HEK293 (cell line): ENCODE data around the gene BCOR.

Experiments
- CTCF ChIA-PET: fragments of 350-600 bp; formaldehyde crosslinking; extraction: SDS; loops from one replicate; lab custom pipeline; 2021; ENCODE audit warnings: antibody characterized with exemption; lab: Yijun Ruan, JAX
- POLR2A ChIA-PET: fragments of 300-600 bp; formaldehyde crosslinking; extraction: SDS; loops from one replicate; lab custom pipeline; 2020; ENCODE audit warnings: antibody characterized with exemption, inconsistent platforms; lab: Yijun Ruan, JAX
- H3K27ac ChIP-seq: fragments of 200-500 bp; sonication (Bioruptor generic); 2 replicates; pipeline ENCODE4 v1.5.1; 2014; ENCODE audit warnings: low read depth, low read length, control low read depth, inconsistent platforms; ENCODE audit errors: extremely low read depth
- H3K36me3 ChIP-seq, 2 experiments: fragments of 200-500 bp in 1 of 2; sonication (Bioruptor generic) in 1 of 2; 1 replicate in 1 of 2; 2 replicates in 1 of 2; pipeline ENCODE4 v1.5.1; 2014 to 2017; ENCODE audit warnings: inconsistent platforms in 2 of 2, low read length in 2 of 2; ENCODE audit not compliant: control insufficient read depth in 2 of 2, insufficient read depth in 1 of 2
- H3K4me1 ChIP-seq: fragments of 200-500 bp; sonication (Bioruptor generic); 2 replicates; pipeline ENCODE4 v1.5.1; 2014; ENCODE audit warnings: mild to moderate bottlenecking, low read length, inconsistent platforms; ENCODE audit not compliant: control insufficient read depth, insufficient read depth
- H3K4me3 ChIP-seq: 2 replicates; pipeline ENCODE4 v1.5.1; 2011; ENCODE audit warnings: low read depth, mild to moderate bottlenecking, control low read depth, low read length, moderate library complexity
- H3K9me3 ChIP-seq: fragments of 200-500 bp; sonication (Bioruptor generic); 2 replicates; pipeline ENCODE4 v1.5.1; 2014; ENCODE audit warnings: low read depth, low read length, inconsistent platforms; ENCODE audit not compliant: control insufficient read depth, insufficient read depth
- BCL11A ChIP-seq: fragments of 450-650 bp; formaldehyde crosslinking; IDR thresholded peaks from 2 replicates; pipeline ENCODE4 v1.5.1; 2016; ENCODE audit warnings: low read depth, missing biosample characterization, missing genetic modification characterization
- EGR2 ChIP-seq: fragments of 450-650 bp; formaldehyde crosslinking; IDR thresholded peaks from 2 replicates; pipeline ENCODE4 v1.5.1; 2016; ENCODE audit warnings: low read depth, missing biosample characterization, missing genetic modification characterization
- FEZF1 ChIP-seq: fragments of 450-650 bp; formaldehyde crosslinking; IDR thresholded peaks from 2 replicates; pipeline ENCODE4 v1.5.1; 2016; ENCODE audit warnings: missing biosample characterization, missing genetic modification characterization
- GLI4 ChIP-seq: fragments of 450-650 bp; formaldehyde crosslinking; IDR thresholded peaks from 2 replicates; pipeline ENCODE4 v1.5.1; 2016; ENCODE audit warnings: missing biosample characterization, missing genetic modification characterization
- GLIS1 ChIP-seq: fragments of 450-650 bp; formaldehyde crosslinking; IDR thresholded peaks from 2 replicates; pipeline ENCODE4 v1.5.1; 2016; ENCODE audit warnings: missing biosample characterization, missing genetic modification characterization
- GLIS2 ChIP-seq: fragments of 450-650 bp; formaldehyde crosslinking; IDR thresholded peaks from 2 replicates; pipeline ENCODE4 v1.5.1; 2016; ENCODE audit warnings: missing biosample characterization, missing genetic modification characterization
- KLF16 ChIP-seq: fragments of 450-650 bp; formaldehyde crosslinking; IDR thresholded peaks from 2 replicates; pipeline ENCODE4 v1.5.1; 2017; ENCODE audit warnings: missing biosample characterization, missing genetic modification characterization
- KLF8 ChIP-seq: fragments of 450-650 bp; formaldehyde crosslinking; IDR thresholded peaks from 2 replicates; pipeline ENCODE4 v1.5.1; 2016; ENCODE audit warnings: missing biosample characterization, missing genetic modification characterization
- PBX3 ChIP-seq: sonication (generic); formaldehyde crosslinking; IDR thresholded peaks from 2 replicates; pipeline ENCODE4 v1.8.1; 2022; ENCODE audit warnings: mild to moderate bottlenecking, moderate library complexity, missing genetic modification reagents
- SP2 ChIP-seq: fragments of 450-650 bp; formaldehyde crosslinking; IDR thresholded peaks from 2 replicates; pipeline ENCODE4 v1.5.1; 2016; ENCODE audit warnings: missing biosample characterization, missing genetic modification characterization
- SP7 ChIP-seq: fragments of 450-650 bp; formaldehyde crosslinking; IDR thresholded peaks from 2 replicates; pipeline ENCODE4 v1.5.1; 2016; ENCODE audit warnings: missing biosample characterization, missing genetic modification characterization
- ZBTB26 ChIP-seq: fragments of 450-650 bp; formaldehyde crosslinking; optimal IDR thresholded peaks from 2 replicates; pipeline ENCODE3; 2016; ENCODE audit warnings: missing biosample characterization, mild to moderate bottlenecking, missing genetic modification characterization
- ZFHX2 ChIP-seq: fragments of 450-650 bp; formaldehyde crosslinking; conservative IDR thresholded peaks from 2 replicates; pipeline ENCODE4 v1.5.1; 2016; ENCODE audit warnings: missing biosample characterization, missing genetic modification characterization
- ZIC2 ChIP-seq: fragments of 450-650 bp; formaldehyde crosslinking; IDR thresholded peaks from 2 replicates; pipeline ENCODE4 v1.5.1; 2016; ENCODE audit warnings: missing biosample characterization, missing genetic modification characterization
- ZNF24 ChIP-seq: fragments of 450-650 bp; formaldehyde crosslinking; IDR thresholded peaks from 2 replicates; pipeline ENCODE4 v1.5.1; 2016; ENCODE audit warnings: missing biosample characterization, missing genetic modification characterization
- ZNF335 ChIP-seq: fragments of 450-650 bp; formaldehyde crosslinking; conservative IDR thresholded peaks from 2 replicates; pipeline ENCODE4 v1.5.1; 2016; ENCODE audit warnings: missing biosample characterization, missing genetic modification characterization
- ZNF529 ChIP-seq: fragments of 450-650 bp; formaldehyde crosslinking; IDR thresholded peaks from 2 replicates; pipeline ENCODE4 v1.5.1; 2017; ENCODE audit warnings: missing genetic modification characterization, missing biosample characterization; ENCODE audit not compliant: insufficient replicate concordance
- ZNF596 ChIP-seq: fragments of 450-650 bp; IDR thresholded peaks from 2 replicates; pipeline ENCODE4 v1.5.0; 2018; ENCODE audit warnings: missing biosample characterization, mild to moderate bottlenecking, missing genetic modification characterization, moderate library complexity
- ZNF664 ChIP-seq: fragments of 450-650 bp; formaldehyde crosslinking; IDR thresholded peaks from 2 replicates; pipeline ENCODE4 v1.5.1; 2016; ENCODE audit warnings: missing biosample characterization, missing genetic modification characterization
- ZNF785 ChIP-seq: fragments of 450-650 bp; formaldehyde crosslinking; IDR thresholded peaks from 2 replicates; pipeline ENCODE4 v1.5.1; 2016; ENCODE audit warnings: missing biosample characterization, missing genetic modification characterization
- ZNF843 ChIP-seq: fragments of 450-650 bp; formaldehyde crosslinking; IDR thresholded peaks from 2 replicates; pipeline ENCODE4 v1.5.1; 2016; ENCODE audit warnings: missing biosample characterization, missing genetic modification characterization
- TF ChIP-seq, protein P1 (sequence below): fragments of 450-650 bp; formaldehyde crosslinking; IDR thresholded peaks from 2 replicates; pipeline ENCODE4 v1.5.1; 2017; ENCODE audit warnings: missing biosample characterization, missing genetic modification characterization
- TF ChIP-seq, protein P2 (sequence below): fragments of 450-650 bp; formaldehyde crosslinking; IDR thresholded peaks from 2 replicates; pipeline ENCODE4 v1.5.1; 2017; ENCODE audit warnings: missing biosample characterization, missing genetic modification characterization
- TF ChIP-seq, protein P3 (sequence below): fragments of 450-650 bp; formaldehyde crosslinking; IDR thresholded peaks from 2 replicates; pipeline ENCODE4 v1.5.1; 2017; ENCODE audit warnings: missing biosample characterization, missing genetic modification characterization
- TF ChIP-seq, protein P4 (sequence below): fragments of 450-650 bp; formaldehyde crosslinking; IDR thresholded peaks from 2 replicates; pipeline ENCODE4 v1.5.1; 2016; ENCODE audit warnings: missing biosample characterization, missing genetic modification characterization

Gene BCOR

GRCh38 chrX:40106676-40107290 is 9.0 kb upstream of the BCOR start (continued):
- TF ChIP-seq, protein P1, sequence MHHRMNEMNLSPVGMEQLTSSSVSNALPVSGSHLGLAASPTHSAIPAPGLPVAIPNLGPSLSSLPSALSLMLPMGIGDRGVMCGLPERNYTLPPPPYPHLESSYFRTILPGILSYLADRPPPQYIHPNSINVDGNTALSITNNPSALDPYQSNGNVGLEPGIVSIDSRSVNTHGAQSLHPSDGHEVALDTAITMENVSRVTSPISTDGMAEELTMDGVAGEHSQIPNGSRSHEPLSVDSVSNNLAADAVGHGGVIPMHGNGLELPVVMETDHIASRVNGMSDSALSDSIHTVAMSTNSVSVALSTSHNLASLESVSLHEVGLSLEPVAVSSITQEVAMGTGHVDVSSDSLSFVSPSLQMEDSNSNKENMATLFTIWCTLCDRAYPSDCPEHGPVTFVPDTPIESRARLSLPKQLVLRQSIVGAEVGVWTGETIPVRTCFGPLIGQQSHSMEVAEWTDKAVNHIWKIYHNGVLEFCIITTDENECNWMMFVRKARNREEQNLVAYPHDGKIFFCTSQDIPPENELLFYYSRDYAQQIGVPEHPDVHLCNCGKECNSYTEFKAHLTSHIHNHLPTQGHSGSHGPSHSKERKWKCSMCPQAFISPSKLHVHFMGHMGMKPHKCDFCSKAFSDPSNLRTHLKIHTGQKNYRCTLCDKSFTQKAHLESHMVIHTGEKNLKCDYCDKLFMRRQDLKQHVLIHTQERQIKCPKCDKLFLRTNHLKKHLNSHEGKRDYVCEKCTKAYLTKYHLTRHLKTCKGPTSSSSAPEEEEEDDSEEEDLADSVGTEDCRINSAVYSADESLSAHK (tag by site-specific recombination): peak; percentile 28; the same call in 1 of the 2 replicates
- TF ChIP-seq ZNF529 (tag by site-specific recombination) (no peak), ZNF596 (tag by site-specific recombination) (no peak), ZFHX2 (tag by site-specific recombination) (peak; percentile 15; the same call in 1 of the 2 replicates)
- TF ChIP-seq, protein P2, sequence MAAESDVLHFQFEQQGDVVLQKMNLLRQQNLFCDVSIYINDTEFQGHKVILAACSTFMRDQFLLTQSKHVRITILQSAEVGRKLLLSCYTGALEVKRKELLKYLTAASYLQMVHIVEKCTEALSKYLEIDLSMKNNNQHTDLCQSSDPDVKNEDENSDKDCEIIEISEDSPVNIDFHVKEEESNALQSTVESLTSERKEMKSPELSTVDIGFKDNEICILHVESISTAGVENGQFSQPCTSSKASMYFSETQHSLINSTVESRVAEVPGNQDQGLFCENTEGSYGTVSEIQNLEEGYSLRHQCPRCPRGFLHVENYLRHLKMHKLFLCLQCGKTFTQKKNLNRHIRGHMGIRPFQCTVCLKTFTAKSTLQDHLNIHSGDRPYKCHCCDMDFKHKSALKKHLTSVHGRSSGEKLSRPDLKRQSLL (tag by site-specific recombination): no peak
- TF ChIP-seq, all 188 proteins: peak for 16

- Histone ChIP-seq H3K36me3 (no peaks in the 10 kb centered on the region), H3K4me3 (peak overlapping the region; percentile 64), H3K27ac (peak overlapping the region; percentile 100), H3K9me3 (no peaks in the 10 kb centered on the region), H3K4me1 (peaks cover 16% of the 10 kb centered on the region)
- POLR2A ChIA-PET: interaction anchor here (0.6 to 5.7 kb wide), 4 partner anchors 8 to 435 kb away, joined by 3 to 50 read pairs (median 6); partner anchors contain the start of gene BCOR
- CTCF ChIA-PET: interaction anchor here (0.6 kb wide), 1 partner anchor 48 kb away, joined by 3 read pairs; no protein-coding TSS in a partner anchor
- TF ChIP-seq, protein P3, sequence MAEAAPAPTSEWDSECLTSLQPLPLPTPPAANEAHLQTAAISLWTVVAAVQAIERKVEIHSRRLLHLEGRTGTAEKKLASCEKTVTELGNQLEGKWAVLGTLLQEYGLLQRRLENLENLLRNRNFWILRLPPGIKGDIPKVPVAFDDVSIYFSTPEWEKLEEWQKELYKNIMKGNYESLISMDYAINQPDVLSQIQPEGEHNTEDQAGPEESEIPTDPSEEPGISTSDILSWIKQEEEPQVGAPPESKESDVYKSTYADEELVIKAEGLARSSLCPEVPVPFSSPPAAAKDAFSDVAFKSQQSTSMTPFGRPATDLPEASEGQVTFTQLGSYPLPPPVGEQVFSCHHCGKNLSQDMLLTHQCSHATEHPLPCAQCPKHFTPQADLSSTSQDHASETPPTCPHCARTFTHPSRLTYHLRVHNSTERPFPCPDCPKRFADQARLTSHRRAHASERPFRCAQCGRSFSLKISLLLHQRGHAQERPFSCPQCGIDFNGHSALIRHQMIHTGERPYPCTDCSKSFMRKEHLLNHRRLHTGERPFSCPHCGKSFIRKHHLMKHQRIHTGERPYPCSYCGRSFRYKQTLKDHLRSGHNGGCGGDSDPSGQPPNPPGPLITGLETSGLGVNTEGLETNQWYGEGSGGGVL (tag by site-specific recombination): peak; percentile 80
- TF ChIP-seq ZFHX2 (tag by site-specific recombination) (peak; percentile 85), ZNF785 (tag by site-specific recombination) (no peak), ZNF24 (tag by site-specific recombination) (no peak), ZNF335 (0 out of 2 replicates have a peak, but pooled peaks have one; percentile 42), ZNF664 (no peak), ZNF843 (tag by site-specific recombination) (0 out of 2 replicates have a peak, but pooled peaks have one; percentile 7), BCL11A (tag by site-specific recombination) (0 out of 2 replicates have a peak, but pooled peaks have one; percentile 12), GLIS1 (tag by site-specific recombination) (0 out of 2 replicates have a peak, but pooled peaks have one; percentile 2), SP7 (tag by site-specific recombination) (peak; percentile 19; the same call in 1 of the 2 replicates), KLF16 (tag by site-specific recombination) (0 out of 2 replicates have a peak, but pooled peaks have one; percentile 15), GLIS2 (tag by site-specific recombination) (peak; percentile 71), EGR2 (peak; percentile 84), ZIC2 (tag by site-specific recombination) (peak; percentile 11; the same call in 1 of the 2 replicates), KLF8 (tag by site-specific recombination) (peak; percentile 41; the same call in 1 of the 2 replicates), PBX3 (CRISPR knock-in tag) (0 out of 2 replicates have a peak, but pooled peaks have one; percentile 19), SP2 (tag by site-specific recombination) (peak; percentile 66), GLI4 (tag by site-specific recombination) (no peak), ZBTB26 (peak; percentile 22), FEZF1 (peak; percentile 41)
- TF ChIP-seq, protein P4, sequence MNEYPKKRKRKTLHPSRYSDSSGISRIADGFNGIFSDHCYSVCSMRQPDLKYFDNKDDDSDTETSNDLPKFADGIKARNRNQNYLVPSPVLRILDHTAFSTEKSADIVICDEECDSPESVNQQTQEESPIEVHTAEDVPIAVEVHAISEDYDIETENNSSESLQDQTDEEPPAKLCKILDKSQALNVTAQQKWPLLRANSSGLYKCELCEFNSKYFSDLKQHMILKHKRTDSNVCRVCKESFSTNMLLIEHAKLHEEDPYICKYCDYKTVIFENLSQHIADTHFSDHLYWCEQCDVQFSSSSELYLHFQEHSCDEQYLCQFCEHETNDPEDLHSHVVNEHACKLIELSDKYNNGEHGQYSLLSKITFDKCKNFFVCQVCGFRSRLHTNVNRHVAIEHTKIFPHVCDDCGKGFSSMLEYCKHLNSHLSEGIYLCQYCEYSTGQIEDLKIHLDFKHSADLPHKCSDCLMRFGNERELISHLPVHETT (tag by site-specific recombination): no peak
These were observed 8.3 kb upstream of the BCOR start for GRCh38 chrX:40105835-40106675.
